HepG2 (cell line): ENCODE measurements around the gene KMT2E. TPM values are rescaled to one million over a fixed set of nuclear protein-coding genes. Genes with fewer than 3 reads are reported as not detected.

Experiments used
- CCDC6 ChIP-seq: sonication (generic); formaldehyde crosslinking; IDR thresholded peaks from 2 replicates; pipeline ENCODE4 v1.8.1; 2022; ENCODE audit warnings: mild to moderate bottlenecking, missing genetic modification reagents, moderate library complexity
- FOSL1 ChIP-seq: sonication (generic); formaldehyde crosslinking; IDR thresholded peaks from 2 replicates; pipeline ENCODE4 v1.9.0; 2021; ENCODE audit warnings: missing genetic modification reagents, borderline replicate concordance
- GFI1 ChIP-seq: sonication (generic); formaldehyde crosslinking; IDR thresholded peaks from 2 replicates; pipeline ENCODE4 v1.5.0; 2020; ENCODE audit warnings: missing genetic modification reagents, mild to moderate bottlenecking, borderline replicate concordance
- GTF3A ChIP-seq: sonication (generic); formaldehyde crosslinking; conservative IDR thresholded peaks from 2 replicates; pipeline ENCODE4 v1.4.0; 2020; ENCODE audit warnings: mild to moderate bottlenecking, missing genetic modification reagents
- HNRNPH1 ChIP-seq: fragments of 200-400 bp; formaldehyde crosslinking; optimal IDR thresholded peaks from 2 replicates; pipeline ENCODE3; 2017; ENCODE audit warnings: mild to moderate bottlenecking, low read depth, low read length
- U2AF2 ChIP-seq: fragments of 200-400 bp; formaldehyde crosslinking; IDR thresholded peaks from 2 replicates; pipeline ENCODE4 v1.6.1; 2017; ENCODE audit warnings: low read depth, mild to moderate bottlenecking, low read length
- ZNF335 ChIP-seq: sonication (generic); formaldehyde crosslinking; IDR thresholded peaks from 2 replicates; pipeline ENCODE4 v1.4.0; 2020; ENCODE audit warnings: missing genetic modification reagents
- ZNF605 ChIP-seq: sonication (generic); formaldehyde crosslinking; IDR thresholded peaks from 2 replicates; pipeline ENCODE4 v1.8.0; 2022; ENCODE audit warnings: mild to moderate bottlenecking, missing genetic modification reagents
- ZNF773 ChIP-seq: sonication (generic); formaldehyde crosslinking; IDR thresholded peaks from 2 replicates; pipeline ENCODE4 v1.4.0; 2020; ENCODE audit warnings: missing genetic modification reagents, borderline replicate concordance
- polyA plus RNA-seq, 8 experiments: library from polyadenylated mRNA; depleted of rRNA in 3 of 8; stranded (reverse) in 7 of 8; unstranded in 1 of 8; fragments of >200 nt; fragmentation: Illumina TruSeq in 4 of 8; extraction: Trizol in 4 of 8; gene quantifications; 2 replicates each; pipeline versions ENCODE4 v1.2.1 to v1.2.3, GENCODE V29; 2011 to 2016; ENCODE audit warnings: low read depth in 4 of 8, missing spikeins in 1 of 8, mixed read lengths in 1 of 8; ENCODE audit not compliant: insufficient read depth in 1 of 8
- total RNA-seq, 5 experiments: library from RNA; depleted of rRNA; stranded (reverse); fragments of >200 nt; fragmentation: Illumina TruSeq; extraction: Trizol; gene quantifications; 2 replicates each; pipeline ENCODE4 v1.2.3, GENCODE V29; 2016; ENCODE audit warnings: low read depth in 1 of 5
- TF ChIP-seq, protein P1 (sequence below): sonication (generic); formaldehyde crosslinking; IDR thresholded peaks from 2 replicates; pipeline ENCODE4 v1.4.0; 2020; ENCODE audit warnings: mild to moderate bottlenecking, low read depth, missing genetic modification reagents
- TF ChIP-seq, protein P2 (sequence below): sonication (generic); formaldehyde crosslinking; IDR thresholded peaks from 2 replicates; pipeline ENCODE4 v1.5.0; 2020; ENCODE audit warnings: mild to moderate bottlenecking, missing genetic modification reagents, borderline replicate concordance
- TF ChIP-seq, protein P3 (sequence below), 2 experiments: IDR thresholded peaks; 2 replicates each; pipeline ENCODE4 v1.6.1; 2011 to 2012; ENCODE audit warnings: low read length in 2 of 2, borderline replicate concordance in 1 of 2, low read depth in 1 of 2, mild to moderate bottlenecking in 1 of 2, moderate library complexity in 1 of 2
- TF ChIP-seq, protein P4 (sequence below): sonication (generic); formaldehyde crosslinking; IDR thresholded peaks from 2 replicates; pipeline ENCODE4 v1.4.0; 2020; ENCODE audit warnings: mild to moderate bottlenecking, missing genetic modification reagents
- TF ChIP-seq, protein P5 (sequence below): sonication (generic); formaldehyde crosslinking; conservative IDR thresholded peaks from 2 replicates; pipeline ENCODE4 v1.8.1; 2023; ENCODE audit warnings: missing genetic modification reagents

Gene KMT2E
- total and polyA plus RNA-seq, 2 of the 13 experiments (the other 11 are each of a cell fraction or from before 2014, with no cell fraction given) = 6.3 to 24.4 TPM

DNA sequence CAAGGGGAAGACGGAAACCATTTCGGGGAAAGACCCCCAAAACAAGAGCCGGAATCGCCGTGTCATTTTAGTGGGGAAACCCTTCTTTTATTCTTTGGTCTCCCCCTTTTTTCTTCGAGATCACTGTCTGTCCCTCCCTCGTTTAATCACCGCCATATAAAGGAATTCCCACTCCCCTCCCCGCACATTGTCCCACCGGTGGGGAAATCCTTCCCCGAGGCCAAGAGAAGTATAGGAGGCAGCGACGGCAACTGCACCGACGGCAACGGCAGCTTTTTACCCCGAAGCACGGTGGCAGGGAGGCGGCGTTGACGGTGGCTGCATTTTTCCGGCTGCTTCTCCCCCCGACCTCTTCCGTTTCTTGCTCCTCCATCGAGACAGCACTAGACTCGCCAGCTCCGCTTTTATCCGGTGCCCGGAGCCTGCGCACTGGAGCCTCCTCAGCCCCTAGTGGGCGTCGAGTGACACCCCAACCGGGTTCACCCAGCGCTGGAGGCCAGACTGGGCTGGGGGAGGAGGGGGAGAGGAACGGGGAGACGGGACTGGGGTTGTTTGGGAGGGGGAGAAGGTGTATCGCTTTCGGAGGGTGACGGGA, 687 bp upstream of the KMT2E start (continued):
- TF ChIP-seq ZNF605 (CRISPR knock-in tag) (peak; percentile 78), GTF3A (CRISPR knock-in tag) (peak; percentile 51), ZNF773 (CRISPR knock-in tag) (no peak), CCDC6 (CRISPR knock-in tag) (0 out of 2 replicates have a peak, but pooled peaks have one; percentile 32), FOSL1 (0 out of 2 replicates have a peak, but pooled peaks have one; percentile 24), HNRNPH1 (peak; percentile 98), U2AF2 (no peak), GFI1 (CRISPR knock-in tag) (peak; percentile 61; the same call in 1 of the 2 replicates), ZNF335 (CRISPR knock-in tag) (0 out of 2 replicates have a peak, but pooled peaks have one; percentile 20)
- TF ChIP-seq, protein P1, sequence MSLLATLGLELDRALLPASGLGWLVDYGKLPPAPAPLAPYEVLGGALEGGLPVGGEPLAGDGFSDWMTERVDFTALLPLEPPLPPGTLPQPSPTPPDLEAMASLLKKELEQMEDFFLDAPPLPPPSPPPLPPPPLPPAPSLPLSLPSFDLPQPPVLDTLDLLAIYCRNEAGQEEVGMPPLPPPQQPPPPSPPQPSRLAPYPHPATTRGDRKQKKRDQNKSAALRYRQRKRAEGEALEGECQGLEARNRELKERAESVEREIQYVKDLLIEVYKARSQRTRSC = peak; percentile 65
- TF ChIP-seq, protein P2, sequence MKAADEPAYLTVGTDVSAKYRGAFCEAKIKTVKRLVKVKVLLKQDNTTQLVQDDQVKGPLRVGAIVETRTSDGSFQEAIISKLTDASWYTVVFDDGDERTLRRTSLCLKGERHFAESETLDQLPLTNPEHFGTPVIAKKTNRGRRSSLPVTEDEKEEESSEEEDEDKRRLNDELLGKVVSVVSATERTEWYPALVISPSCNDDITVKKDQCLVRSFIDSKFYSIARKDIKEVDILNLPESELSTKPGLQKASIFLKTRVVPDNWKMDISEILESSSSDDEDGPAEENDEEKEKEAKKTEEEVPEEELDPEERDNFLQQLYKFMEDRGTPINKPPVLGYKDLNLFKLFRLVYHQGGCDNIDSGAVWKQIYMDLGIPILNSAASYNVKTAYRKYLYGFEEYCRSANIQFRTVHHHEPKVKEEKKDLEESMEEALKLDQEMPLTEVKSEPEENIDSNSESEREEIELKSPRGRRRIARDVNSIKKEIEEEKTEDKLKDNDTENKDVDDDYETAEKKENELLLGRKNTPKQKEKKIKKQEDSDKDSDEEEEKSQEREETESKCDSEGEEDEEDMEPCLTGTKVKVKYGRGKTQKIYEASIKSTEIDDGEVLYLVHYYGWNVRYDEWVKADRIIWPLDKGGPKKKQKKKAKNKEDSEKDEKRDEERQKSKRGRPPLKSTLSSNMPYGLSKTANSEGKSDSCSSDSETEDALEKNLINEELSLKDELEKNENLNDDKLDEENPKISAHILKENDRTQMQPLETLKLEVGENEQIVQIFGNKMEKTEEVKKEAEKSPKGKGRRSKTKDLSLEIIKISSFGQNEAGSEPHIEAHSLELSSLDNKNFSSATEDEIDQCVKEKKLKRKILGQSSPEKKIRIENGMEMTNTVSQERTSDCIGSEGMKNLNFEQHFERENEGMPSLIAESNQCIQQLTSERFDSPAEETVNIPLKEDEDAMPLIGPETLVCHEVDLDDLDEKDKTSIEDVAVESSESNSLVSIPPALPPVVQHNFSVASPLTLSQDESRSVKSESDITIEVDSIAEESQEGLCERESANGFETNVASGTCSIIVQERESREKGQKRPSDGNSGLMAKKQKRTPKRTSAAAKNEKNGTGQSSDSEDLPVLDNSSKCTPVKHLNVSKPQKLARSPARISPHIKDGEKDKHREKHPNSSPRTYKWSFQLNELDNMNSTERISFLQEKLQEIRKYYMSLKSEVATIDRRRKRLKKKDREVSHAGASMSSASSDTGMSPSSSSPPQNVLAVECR = no peak
- TF ChIP-seq, protein P3, sequence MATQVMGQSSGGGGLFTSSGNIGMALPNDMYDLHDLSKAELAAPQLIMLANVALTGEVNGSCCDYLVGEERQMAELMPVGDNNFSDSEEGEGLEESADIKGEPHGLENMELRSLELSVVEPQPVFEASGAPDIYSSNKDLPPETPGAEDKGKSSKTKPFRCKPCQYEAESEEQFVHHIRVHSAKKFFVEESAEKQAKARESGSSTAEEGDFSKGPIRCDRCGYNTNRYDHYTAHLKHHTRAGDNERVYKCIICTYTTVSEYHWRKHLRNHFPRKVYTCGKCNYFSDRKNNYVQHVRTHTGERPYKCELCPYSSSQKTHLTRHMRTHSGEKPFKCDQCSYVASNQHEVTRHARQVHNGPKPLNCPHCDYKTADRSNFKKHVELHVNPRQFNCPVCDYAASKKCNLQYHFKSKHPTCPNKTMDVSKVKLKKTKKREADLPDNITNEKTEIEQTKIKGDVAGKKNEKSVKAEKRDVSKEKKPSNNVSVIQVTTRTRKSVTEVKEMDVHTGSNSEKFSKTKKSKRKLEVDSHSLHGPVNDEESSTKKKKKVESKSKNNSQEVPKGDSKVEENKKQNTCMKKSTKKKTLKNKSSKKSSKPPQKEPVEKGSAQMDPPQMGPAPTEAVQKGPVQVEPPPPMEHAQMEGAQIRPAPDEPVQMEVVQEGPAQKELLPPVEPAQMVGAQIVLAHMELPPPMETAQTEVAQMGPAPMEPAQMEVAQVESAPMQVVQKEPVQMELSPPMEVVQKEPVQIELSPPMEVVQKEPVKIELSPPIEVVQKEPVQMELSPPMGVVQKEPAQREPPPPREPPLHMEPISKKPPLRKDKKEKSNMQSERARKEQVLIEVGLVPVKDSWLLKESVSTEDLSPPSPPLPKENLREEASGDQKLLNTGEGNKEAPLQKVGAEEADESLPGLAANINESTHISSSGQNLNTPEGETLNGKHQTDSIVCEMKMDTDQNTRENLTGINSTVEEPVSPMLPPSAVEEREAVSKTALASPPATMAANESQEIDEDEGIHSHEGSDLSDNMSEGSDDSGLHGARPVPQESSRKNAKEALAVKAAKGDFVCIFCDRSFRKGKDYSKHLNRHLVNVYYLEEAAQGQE (IDR thresholded peaks at IDR 0.05; ENCODE audit: borderline replicate concordance in 1 of 2, low read depth in 1 of 2, low read length in 2 of 2) = peak in 1 of 2 experiments; percentile 43; a peak in 1 of 4 replicates
- TF ChIP-seq, protein P4, sequence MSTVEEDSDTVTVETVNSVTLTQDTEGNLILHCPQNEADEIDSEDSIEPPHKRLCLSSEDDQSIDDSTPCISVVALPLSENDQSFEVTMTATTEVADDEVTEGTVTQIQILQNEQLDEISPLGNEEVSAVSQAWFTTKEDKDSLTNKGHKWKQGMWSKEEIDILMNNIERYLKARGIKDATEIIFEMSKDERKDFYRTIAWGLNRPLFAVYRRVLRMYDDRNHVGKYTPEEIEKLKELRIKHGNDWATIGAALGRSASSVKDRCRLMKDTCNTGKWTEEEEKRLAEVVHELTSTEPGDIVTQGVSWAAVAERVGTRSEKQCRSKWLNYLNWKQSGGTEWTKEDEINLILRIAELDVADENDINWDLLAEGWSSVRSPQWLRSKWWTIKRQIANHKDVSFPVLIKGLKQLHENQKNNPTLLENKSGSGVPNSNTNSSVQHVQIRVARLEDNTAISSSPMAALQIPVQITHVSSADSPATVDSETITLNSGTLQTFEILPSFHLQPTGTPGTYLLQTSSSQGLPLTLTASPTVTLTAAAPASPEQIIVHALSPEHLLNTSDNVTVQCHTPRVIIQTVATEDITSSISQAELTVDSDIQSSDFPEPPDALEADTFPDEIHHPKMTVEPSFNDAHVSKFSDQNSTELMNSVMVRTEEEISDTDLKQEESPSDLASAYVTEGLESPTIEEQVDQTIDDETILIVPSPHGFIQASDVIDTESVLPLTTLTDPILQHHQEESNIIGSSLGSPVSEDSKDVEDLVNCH (CRISPR knock-in tag) = peak; percentile 71; the same call in 1 of the 2 replicates
- TF ChIP-seq, protein P5, sequence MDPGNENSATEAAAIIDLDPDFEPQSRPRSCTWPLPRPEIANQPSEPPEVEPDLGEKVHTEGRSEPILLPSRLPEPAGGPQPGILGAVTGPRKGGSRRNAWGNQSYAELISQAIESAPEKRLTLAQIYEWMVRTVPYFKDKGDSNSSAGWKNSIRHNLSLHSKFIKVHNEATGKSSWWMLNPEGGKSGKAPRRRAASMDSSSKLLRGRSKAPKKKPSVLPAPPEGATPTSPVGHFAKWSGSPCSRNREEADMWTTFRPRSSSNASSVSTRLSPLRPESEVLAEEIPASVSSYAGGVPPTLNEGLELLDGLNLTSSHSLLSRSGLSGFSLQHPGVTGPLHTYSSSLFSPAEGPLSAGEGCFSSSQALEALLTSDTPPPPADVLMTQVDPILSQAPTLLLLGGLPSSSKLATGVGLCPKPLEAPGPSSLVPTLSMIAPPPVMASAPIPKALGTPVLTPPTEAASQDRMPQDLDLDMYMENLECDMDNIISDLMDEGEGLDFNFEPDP = no peak
